ENCODE measurements around the gene COL24A1.

GRCh38 chr1:85938829-85939228 lies 217.7 kb downstream of the COL24A1 start:
- TF ChIP-seq SUZ12 (IDR thresholded peaks at IDR 0.05; ENCODE audit: extremely low read depth, insufficient read depth, insufficient read length), result no peak
- no peak for TF ChIP-seq YY1 (IDR thresholded peaks at IDR 0.05; ENCODE audit: insufficient read depth, insufficient read length)
- no peak for TF ChIP-seq ZNF274 (IDR thresholded peaks at IDR 0.05; ENCODE audit: low read depth, low read length)

All from NT2/D1 (cell line).